Kidney tubule cell (primary cell): ENCODE results near the gene KLK1.

Experiments
- DNase-seq: peaks from one replicate; pipeline ENCODE4 v3.0.0-alpha.2; 2018; ENCODE audit warnings: low spot score

Gene KLK1

GRCh38 chr19:50823389-50824042, at the start of gene KLK1:
KLK1 (minus strand) TSS chr19:50823787; CDS start chr19:50823748, 39 bp downstream.
- no peak for DNase-seq

GRCh38 chr19:50873056-50873455, 49.5 kb upstream of the KLK1 start, which contains the start of gene KLK2:
KLK2 (plus strand) TSS chr19:50873439; CDS start chr19:50873474, 35 bp downstream.
- DNase-seq: no peak

GRCh38 chr19:50870417-50871089, 47.0 kb upstream of the KLK1 start:
- DNase-seq: no peak

- no peak for DNase-seq
Observed at GRCh38 chr19:50869479-50869878, 45.9 kb upstream of the KLK1 start.

- no peak for DNase-seq
Observed at GRCh38 chr19:50861496-50862286, 38.1 kb upstream of the KLK1 start.

- DNase-seq: no peak
Observed at GRCh38 chr19:50861010-50861409, 37.4 kb upstream of the KLK1 start.

- DNase-seq: no peak
Observed at GRCh38 chr19:50859849-50860248, 36.3 kb upstream of the KLK1 start.

GRCh38 chr19:50858886-50859285, 35.3 kb upstream of the KLK1 start:
- no peak for DNase-seq

GRCh38 chr19:50857366-50857765, 33.8 kb upstream of the KLK1 start:
- DNase-seq: no peak

- DNase-seq: no peak
Observed at GRCh38 chr19:50854636-50855410, 31.2 kb upstream of the KLK1 start, which contains the start of gene KLK3. KLK3 (plus strand) TSS chr19:50854915; CDS start chr19:50854956, 41 bp downstream.

- no peak for DNase-seq
Observed at GRCh38 chr19:50851620-50852019, 28.0 kb upstream of the KLK1 start.

GRCh38 chr19:50850738-50851137, 27.2 kb upstream of the KLK1 start:
- no peak for DNase-seq

- no peak for DNase-seq
Observed at GRCh38 chr19:50844296-50844935, 20.8 kb upstream of the KLK1 start.

- no peak for DNase-seq
Observed at GRCh38 chr19:50843701-50844221, 20.2 kb upstream of the KLK1 start.

- DNase-seq: no peak
Observed at GRCh38 chr19:50843205-50843604, 19.6 kb upstream of the KLK1 start.

GRCh38 chr19:50842130-50842529, 18.5 kb upstream of the KLK1 start:
- DNase-seq: no peak

- DNase-seq: no peak
Observed at GRCh38 chr19:50839712-50840655, 16.4 kb upstream of the KLK1 start.

- no peak for DNase-seq
Observed at GRCh38 chr19:50838239-50838638, 14.7 kb upstream of the KLK1 start.

- no peak for DNase-seq
Observed at GRCh38 chr19:50837300-50837699, 13.7 kb upstream of the KLK1 start.

- no peak for DNase-seq
Observed at GRCh38 chr19:50836543-50837195, 13.1 kb upstream of the KLK1 start.
